GM23338 (cell line): ENCODE data around the gene ARHGEF10L.

ENCODE experiments used
- CREB1 ChIP-seq: fragments of 250-450 bp; sonication (Bioruptor Pico); IDR thresholded peaks from 2 replicates; pipeline ENCODE4 v1.5.0; 2020; ENCODE audit warnings: low read depth, mild to moderate bottlenecking, moderate library complexity
- EZH2 ChIP-seq: fragments of 200-600 bp; sonication (generic); IDR thresholded peaks from one replicate; pipeline ENCODE4 v1.8.0; 2017; ENCODE audit warnings: antibody characterized with exemption, mild to moderate bottlenecking, low read depth; ENCODE audit not compliant: unreplicated experiment
- EZH2phosphoT487 ChIP-seq: fragments of 200-600 bp; sonication (generic); IDR thresholded peaks from one replicate; pipeline ENCODE4 v1.8.1; 2018; ENCODE audit warnings: antibody characterized with exemption; ENCODE audit not compliant: unreplicated experiment
- POLR2AphosphoS5 ChIP-seq: IDR thresholded peaks from 2 replicates; pipeline ENCODE4 v1.6.1; 2016; ENCODE audit warnings: antibody characterized with exemption, low read depth
- STAT1 ChIP-seq: IDR thresholded peaks from one replicate; pipeline ENCODE4 v1.6.1; 2016; ENCODE audit warnings: antibody characterized with exemption; ENCODE audit not compliant: unreplicated experiment
- ZNF331 ChIP-seq: fragments of 250-450 bp; sonication (Bioruptor Pico); IDR thresholded peaks from 2 replicates; pipeline ENCODE4 v1.5.0; 2020; ENCODE audit warnings: low read depth, mild to moderate bottlenecking, moderate library complexity
- TF ChIP-seq, protein P1 (sequence below), 2 experiments: fragments of 200-600 bp in 1 of 2; sonication (generic) in 1 of 2; conservative IDR thresholded peaks; 2 replicates each; pipeline versions ENCODE4 v1.5.1 to v1.6.1; 2016 to 2017; ENCODE audit warnings: antibody characterized with exemption in 2 of 2, low read depth in 2 of 2, mild to moderate bottlenecking in 2 of 2, moderate library complexity in 1 of 2
- TF ChIP-seq, protein P2 (sequence below): IDR thresholded peaks from 2 replicates; pipeline ENCODE4 v1.6.1; 2016; ENCODE audit warnings: antibody characterized with exemption
- TF ChIP-seq, protein P3 (sequence below): IDR thresholded peaks from one replicate; pipeline ENCODE4 v1.6.1; 2018; ENCODE audit warnings: antibody characterized with exemption; ENCODE audit not compliant: unreplicated experiment

DNA sequence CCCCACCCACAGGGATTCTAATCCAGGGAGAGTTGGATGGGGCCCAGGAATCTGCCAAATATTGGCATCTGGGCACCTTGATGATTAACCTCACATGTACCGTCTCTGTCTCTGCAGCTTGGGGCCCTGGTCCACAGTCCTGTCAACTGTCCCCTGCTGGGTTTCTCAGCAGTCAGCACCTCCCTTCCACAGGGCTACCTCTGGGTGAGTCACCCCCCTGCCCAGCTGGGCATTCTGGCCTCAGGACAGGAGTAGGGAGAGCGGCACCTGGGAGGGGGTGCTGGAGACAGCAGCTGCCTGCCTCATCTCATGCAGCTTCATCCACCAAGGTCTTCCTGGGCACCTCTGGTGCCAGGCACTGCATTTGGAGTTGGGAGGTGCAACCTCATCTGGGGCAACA lies 115.0 kb downstream of the ARHGEF10L start:
- TF ChIP-seq, protein P1, sequence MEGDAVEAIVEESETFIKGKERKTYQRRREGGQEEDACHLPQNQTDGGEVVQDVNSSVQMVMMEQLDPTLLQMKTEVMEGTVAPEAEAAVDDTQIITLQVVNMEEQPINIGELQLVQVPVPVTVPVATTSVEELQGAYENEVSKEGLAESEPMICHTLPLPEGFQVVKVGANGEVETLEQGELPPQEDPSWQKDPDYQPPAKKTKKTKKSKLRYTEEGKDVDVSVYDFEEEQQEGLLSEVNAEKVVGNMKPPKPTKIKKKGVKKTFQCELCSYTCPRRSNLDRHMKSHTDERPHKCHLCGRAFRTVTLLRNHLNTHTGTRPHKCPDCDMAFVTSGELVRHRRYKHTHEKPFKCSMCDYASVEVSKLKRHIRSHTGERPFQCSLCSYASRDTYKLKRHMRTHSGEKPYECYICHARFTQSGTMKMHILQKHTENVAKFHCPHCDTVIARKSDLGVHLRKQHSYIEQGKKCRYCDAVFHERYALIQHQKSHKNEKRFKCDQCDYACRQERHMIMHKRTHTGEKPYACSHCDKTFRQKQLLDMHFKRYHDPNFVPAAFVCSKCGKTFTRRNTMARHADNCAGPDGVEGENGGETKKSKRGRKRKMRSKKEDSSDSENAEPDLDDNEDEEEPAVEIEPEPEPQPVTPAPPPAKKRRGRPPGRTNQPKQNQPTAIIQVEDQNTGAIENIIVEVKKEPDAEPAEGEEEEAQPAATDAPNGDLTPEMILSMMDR (conservative IDR thresholded peaks at IDR 0.05; ENCODE audit: low read depth in 2 of 2): no peak
- no peak for TF ChIP-seq EZH2
- TF ChIP-seq POLR2AphosphoS5: no peak
- TF ChIP-seq CREB1 (CRISPR knock-in tag): no peak
- TF ChIP-seq, protein P2, sequence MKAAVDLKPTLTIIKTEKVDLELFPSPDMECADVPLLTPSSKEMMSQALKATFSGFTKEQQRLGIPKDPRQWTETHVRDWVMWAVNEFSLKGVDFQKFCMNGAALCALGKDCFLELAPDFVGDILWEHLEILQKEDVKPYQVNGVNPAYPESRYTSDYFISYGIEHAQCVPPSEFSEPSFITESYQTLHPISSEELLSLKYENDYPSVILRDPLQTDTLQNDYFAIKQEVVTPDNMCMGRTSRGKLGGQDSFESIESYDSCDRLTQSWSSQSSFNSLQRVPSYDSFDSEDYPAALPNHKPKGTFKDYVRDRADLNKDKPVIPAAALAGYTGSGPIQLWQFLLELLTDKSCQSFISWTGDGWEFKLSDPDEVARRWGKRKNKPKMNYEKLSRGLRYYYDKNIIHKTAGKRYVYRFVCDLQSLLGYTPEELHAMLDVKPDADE: no peak
- no peak for TF ChIP-seq STAT1
- TF ChIP-seq, protein P3, sequence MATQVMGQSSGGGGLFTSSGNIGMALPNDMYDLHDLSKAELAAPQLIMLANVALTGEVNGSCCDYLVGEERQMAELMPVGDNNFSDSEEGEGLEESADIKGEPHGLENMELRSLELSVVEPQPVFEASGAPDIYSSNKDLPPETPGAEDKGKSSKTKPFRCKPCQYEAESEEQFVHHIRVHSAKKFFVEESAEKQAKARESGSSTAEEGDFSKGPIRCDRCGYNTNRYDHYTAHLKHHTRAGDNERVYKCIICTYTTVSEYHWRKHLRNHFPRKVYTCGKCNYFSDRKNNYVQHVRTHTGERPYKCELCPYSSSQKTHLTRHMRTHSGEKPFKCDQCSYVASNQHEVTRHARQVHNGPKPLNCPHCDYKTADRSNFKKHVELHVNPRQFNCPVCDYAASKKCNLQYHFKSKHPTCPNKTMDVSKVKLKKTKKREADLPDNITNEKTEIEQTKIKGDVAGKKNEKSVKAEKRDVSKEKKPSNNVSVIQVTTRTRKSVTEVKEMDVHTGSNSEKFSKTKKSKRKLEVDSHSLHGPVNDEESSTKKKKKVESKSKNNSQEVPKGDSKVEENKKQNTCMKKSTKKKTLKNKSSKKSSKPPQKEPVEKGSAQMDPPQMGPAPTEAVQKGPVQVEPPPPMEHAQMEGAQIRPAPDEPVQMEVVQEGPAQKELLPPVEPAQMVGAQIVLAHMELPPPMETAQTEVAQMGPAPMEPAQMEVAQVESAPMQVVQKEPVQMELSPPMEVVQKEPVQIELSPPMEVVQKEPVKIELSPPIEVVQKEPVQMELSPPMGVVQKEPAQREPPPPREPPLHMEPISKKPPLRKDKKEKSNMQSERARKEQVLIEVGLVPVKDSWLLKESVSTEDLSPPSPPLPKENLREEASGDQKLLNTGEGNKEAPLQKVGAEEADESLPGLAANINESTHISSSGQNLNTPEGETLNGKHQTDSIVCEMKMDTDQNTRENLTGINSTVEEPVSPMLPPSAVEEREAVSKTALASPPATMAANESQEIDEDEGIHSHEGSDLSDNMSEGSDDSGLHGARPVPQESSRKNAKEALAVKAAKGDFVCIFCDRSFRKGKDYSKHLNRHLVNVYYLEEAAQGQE: no peak
- TF ChIP-seq EZH2phosphoT487: no peak
- TF ChIP-seq ZNF331 (CRISPR knock-in tag): no peak
